MCF 10A (cell line): ENCODE data around the gene DDX25. TPM values are rescaled to one million over a fixed set of nuclear protein-coding genes. Genes with fewer than 3 reads are reported as not detected.

Experiments used
- BruUV-seq: library from RNA; stranded (reverse); fragments of 400-500 nt; replicated peaks from 2 replicates; lab custom pipeline; 2021; lab: Mats Ljungman, UMichigan
- CTCF ChIA-PET: fragments of 300-600 bp; sonication (Branson Sonifier 250); formaldehyde crosslinking; extraction: SDS; loops from one replicate; lab custom pipeline; 2021; ENCODE audit warnings: antibody characterized with exemption, inconsistent platforms; lab: Yijun Ruan, JAX
- POLR2A ChIA-PET: fragments of 300-600, 350-650 bp; sonication (Branson Sonifier 250); formaldehyde crosslinking; extraction: SDS; loops from one replicate; lab custom pipeline; 2020; ENCODE audit warnings: antibody characterized with exemption, inconsistent platforms; lab: Yijun Ruan, JAX
- DNase-seq: peaks from one replicate; pipeline ENCODE4 v3.0.0-alpha.2; 2018; ENCODE audit not compliant: unreplicated experiment
- H3K27ac Mint-ChIP-seq: one replicate; pipeline ENCODE4 v1.8.0; 2022; ENCODE audit warnings: mild to moderate bottlenecking, low read depth, mixed read lengths; ENCODE audit not compliant: unreplicated experiment
- H3K27me3 Mint-ChIP-seq: one replicate; pipeline ENCODE4 v1.8.0; 2022; ENCODE audit warnings: mixed read lengths; ENCODE audit not compliant: insufficient read depth, unreplicated experiment
- H3K36me3 Mint-ChIP-seq: one replicate; pipeline ENCODE4 v1.8.0; 2022; ENCODE audit warnings: mild to moderate bottlenecking, moderate library complexity, mixed read lengths; ENCODE audit not compliant: insufficient read depth, unreplicated experiment
- H3K4me1 Mint-ChIP-seq: one replicate; pipeline ENCODE4 v1.8.0; 2022; ENCODE audit warnings: mixed read lengths; ENCODE audit not compliant: insufficient read depth, unreplicated experiment
- H3K4me3 Mint-ChIP-seq: one replicate; pipeline ENCODE4 v1.8.0; 2022; ENCODE audit warnings: mild to moderate bottlenecking, moderate library complexity, mixed read lengths; ENCODE audit not compliant: unreplicated experiment
- H3K9me3 Mint-ChIP-seq: one replicate; pipeline ENCODE4 v1.8.0; 2022; ENCODE audit warnings: mixed read lengths; ENCODE audit not compliant: unreplicated experiment
- CTCF ChIP-seq: fragments of 200-600 bp; IDR thresholded peaks from one replicate; pipeline ENCODE4 v1.8.0; 2022; ENCODE audit warnings: antibody characterized with exemption, mild to moderate bottlenecking; ENCODE audit not compliant: unreplicated experiment
- intact Hi-C: fragments of 100-400 bp; cut with micrococcal nuclease; formaldehyde crosslinking; loops from 2 replicates; pipeline ENCODE4 v1.14.1; 2022
- total RNA-seq: library from RNA; stranded (reverse); gene quantifications from 2 replicates; pipeline ENCODE4 v1.2.3, GENCODE V29; 2022

DDX25 gene
- total RNA-seq, 1 experiment from 2014 or later, result not detected

- ChIA-PET CTCF (interaction anchor here (0.6 to 7.4 kb wide), 7 partner anchors 26 to 546 kb away, joined by 3 to 137 read pairs (median 3); partner anchors contain the start of gene CDON), POLR2A (interaction anchor here (0.6 kb wide), 1 partner anchor 135 kb away, joined by 3 read pairs; no protein-coding TSS in a partner anchor)
- Mint-ChIP-seq H3K27me3 (no peaks in the 10 kb centered on the region), H3K36me3 (no peaks in the 10 kb centered on the region), H3K27ac (no peak overlapping the region), H3K4me1 (peaks cover 9% of the 10 kb centered on the region), H3K4me3 (no peak overlapping the region), H3K9me3 (no peaks in the 10 kb centered on the region)
- no peak for DNase-seq
- no peak for TF ChIP-seq CTCF
- no TSS peak for BruUV-seq
- intact Hi-C loops, result no loop called here
These were observed 40.2 kb downstream of the DDX25 start for GRCh38 chr11:125944350-125945010.

- DNase-seq, result no peak
- Mint-ChIP-seq H3K4me3 (no peak overlapping the region), H3K27ac (no peak overlapping the region), H3K4me1 (peaks cover 9% of the 10 kb centered on the region), H3K36me3 (no peaks in the 10 kb centered on the region), H3K9me3 (no peaks in the 10 kb centered on the region), H3K27me3 (no peaks in the 10 kb centered on the region)
- no peak for TF ChIP-seq CTCF
- intact Hi-C loops, result no loop called here
- ChIA-PET POLR2A (no interaction called here), CTCF (interaction anchor here (0.5 to 7.4 kb wide), 6 partner anchors 22 to 324 kb away, joined by 3 to 137 read pairs (median 6); partner anchors contain the start of gene CDON)
- no TSS peak for BruUV-seq
These were observed 40.9 kb downstream of the DDX25 start for GRCh38 chr11:125945011-125945796.

GRCh38 chr11:125945797-125946520 is 41.7 kb downstream of the DDX25 start, which contains the start of gene VSIG10L2:
Gene VSIG10L2 (plus strand): TSS chr11:125946044. CDS start chr11:125946056, 12 bp downstream.
- Mint-ChIP-seq H3K27me3 (no peaks in the 10 kb centered on the region), H3K4me3 (no peak within 1 kb of the TSS), H3K36me3 (no peaks in the 10 kb centered on the region), H3K9me3 (no peaks in the 10 kb centered on the region), H3K27ac (no peak within 1 kb of the TSS), H3K4me1 (peaks cover 9% of the 10 kb centered on the region)
- intact Hi-C loops, result no loop called here
- POLR2A ChIA-PET, result no interaction called here
- CTCF ChIA-PET, result interaction anchor here (0.6 to 7.4 kb wide), 5 partner anchors 20 to 324 kb away, joined by 3 to 137 read pairs (median 6); partner anchors contain the start of gene CDON
- no peak for TF ChIP-seq CTCF
- no TSS peak for BruUV-seq
- no peak for DNase-seq
